GM08714 (cell line): ENCODE results near the gene DNAJB4.

Experiments used
- H3K4me3 ChIP-seq: fragments of 200-500 bp; sonication (Bioruptor generic); 2 replicates; pipeline ENCODE4 v1.5.1; 2014; ENCODE audit warnings: mild to moderate bottlenecking, low read length, inconsistent platforms
- ZNF274 ChIP-seq: IDR thresholded peaks from 2 replicates; pipeline ENCODE4 v1.6.1; 2012; ENCODE audit warnings: mild to moderate bottlenecking, low read depth, low read length

The DNAJB4 gene

DNA sequence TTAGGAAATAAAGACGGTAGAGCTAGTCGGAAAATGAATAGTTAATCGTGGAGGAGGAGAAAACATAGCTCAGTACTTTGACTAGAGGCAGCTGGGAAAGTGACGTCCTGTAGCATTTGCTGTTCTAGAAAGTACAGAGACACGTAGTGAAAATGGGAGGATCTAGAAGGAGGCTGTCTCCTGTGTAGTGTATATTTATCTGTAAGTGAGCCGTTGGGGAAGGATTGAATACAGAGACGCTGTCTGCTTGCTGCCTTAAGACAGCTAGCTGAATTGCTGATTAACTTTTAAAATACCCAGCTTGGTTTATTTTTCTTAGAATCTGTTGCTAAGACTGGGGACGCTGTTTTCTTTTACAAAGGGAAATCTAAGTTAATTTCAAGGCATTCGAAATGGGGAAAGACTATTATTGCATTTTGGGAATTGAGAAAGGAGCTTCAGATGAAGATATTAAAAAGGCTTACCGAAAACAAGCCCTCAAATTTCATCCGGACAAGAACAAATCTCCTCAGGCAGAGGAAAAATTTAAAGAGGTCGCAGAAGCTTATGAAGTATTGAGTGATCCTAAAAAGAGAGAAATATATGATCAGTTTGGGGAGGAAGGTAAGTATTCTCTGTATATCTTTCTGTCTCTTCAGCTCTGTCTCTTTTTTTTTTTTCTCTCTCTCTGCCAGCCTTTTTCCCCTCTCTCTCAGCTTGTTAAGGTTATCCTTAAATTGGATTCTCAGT is at the start of gene DNAJB4:
Gene DNAJB4, plus strand, starts transcription at position 221 of the 729 bp plus-strand sequence. Its CDS starts 172 bp downstream, at position 393.
- no peak for TF ChIP-seq ZNF274
- H3K4me3 ChIP-seq = peak within 1 kb of the TSS; percentile 85

GRCh38 chr1:77955709-77956108 is 49.0 kb upstream of the DNAJB4 start:
- no peak for TF ChIP-seq ZNF274
- H3K4me3 ChIP-seq = no peak overlapping the region

DNA sequence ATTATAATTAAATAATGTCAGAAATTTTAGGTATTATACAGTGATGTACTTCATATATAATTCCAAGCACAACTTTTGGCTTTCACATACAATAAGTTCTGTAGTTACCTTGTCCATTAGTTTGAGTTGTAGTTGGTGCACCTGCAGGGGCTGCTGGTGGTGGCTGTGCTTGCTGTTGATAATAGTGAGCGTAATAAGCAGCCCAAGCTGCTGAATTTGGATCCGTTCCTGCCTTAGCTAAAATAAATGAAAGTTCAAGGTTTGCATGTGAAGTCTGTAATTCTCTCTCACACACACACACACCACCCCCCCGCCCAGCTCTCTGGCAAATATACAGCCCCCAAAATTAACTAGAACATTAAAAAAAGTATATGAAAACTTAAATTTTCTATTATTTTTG is 48.3 kb upstream of the DNAJB4 start:
- no peak overlapping the region for H3K4me3 ChIP-seq
- no peak for TF ChIP-seq ZNF274

DNA sequence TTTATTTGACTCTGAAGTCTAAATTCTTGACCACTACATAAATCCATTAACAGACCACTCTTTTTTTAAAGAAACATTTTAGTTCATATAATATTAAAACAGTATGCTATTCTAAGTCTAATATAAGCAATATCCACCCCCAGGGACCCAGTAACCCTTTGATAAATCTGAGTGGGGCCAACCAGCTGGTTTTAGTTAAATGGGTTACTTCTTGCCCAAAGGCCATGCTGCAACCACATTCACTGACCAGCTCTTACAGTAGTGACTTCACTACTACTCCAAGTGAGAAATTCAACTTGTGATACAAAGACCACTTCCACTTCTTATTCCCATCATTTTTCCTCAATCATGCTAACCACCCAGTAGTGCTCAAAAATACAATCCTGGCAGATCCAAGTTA is 46.3 kb upstream of the DNAJB4 start:
- no peak for TF ChIP-seq ZNF274

GRCh38 chr1:77958850-77959249 is 45.9 kb upstream of the DNAJB4 start:
- TF ChIP-seq ZNF274 = no peak
- no peak overlapping the region for H3K4me3 ChIP-seq

More for the DNA sequence above, 46.3 kb upstream of the DNAJB4 start:
- no peak overlapping the region for H3K4me3 ChIP-seq

DNA sequence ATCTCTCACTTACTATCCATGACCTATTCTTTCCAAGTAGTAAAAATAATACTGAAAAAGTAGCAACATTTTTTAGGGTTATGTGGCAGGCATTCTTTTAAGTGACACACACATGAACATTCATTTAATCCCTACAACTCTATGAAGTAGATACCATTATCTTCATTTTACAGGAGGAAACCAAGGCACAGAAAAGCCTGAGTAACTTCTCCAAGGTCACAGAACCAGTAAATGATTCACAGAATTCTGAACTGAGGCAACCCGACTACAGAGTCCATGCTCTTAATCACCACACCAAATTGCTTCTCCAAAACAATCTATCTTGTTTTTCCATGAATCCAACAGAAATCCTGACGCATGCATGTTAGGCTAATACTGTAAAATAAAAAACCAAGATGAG is 43.3 kb upstream of the DNAJB4 start:
- no peak for TF ChIP-seq ZNF274
- H3K4me3 ChIP-seq = no peak overlapping the region

DNA sequence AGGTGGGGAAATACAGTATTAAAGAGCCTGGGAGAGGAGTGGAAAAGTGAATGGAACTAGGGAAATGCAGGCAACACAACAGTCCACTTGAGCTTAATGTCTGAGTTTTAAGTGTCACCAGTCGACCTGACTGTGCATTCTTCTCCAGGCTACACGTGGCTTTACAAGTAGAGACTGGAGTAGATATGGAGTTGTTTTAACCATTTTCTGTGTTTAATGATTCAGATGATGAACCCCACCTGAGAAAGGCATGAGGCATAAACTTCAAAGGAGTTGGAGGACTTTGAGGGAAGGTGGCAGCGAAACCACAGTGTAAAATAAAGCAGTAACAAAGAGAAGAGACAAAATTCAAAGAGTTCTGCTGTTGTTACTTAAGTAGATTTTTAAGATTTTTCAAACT is 38.4 kb upstream of the DNAJB4 start:
- no peak for TF ChIP-seq ZNF274

GRCh38 chr1:77970192-77970591 is 34.5 kb upstream of the DNAJB4 start:
- no peak for TF ChIP-seq ZNF274
- H3K4me3 ChIP-seq = no peak overlapping the region

More for the DNA sequence above, 38.4 kb upstream of the DNAJB4 start:
- no peak overlapping the region for H3K4me3 ChIP-seq

GRCh38 chr1:77972080-77972479 is 32.7 kb upstream of the DNAJB4 start:
- TF ChIP-seq ZNF274 = no peak
- H3K4me3 ChIP-seq = no peak overlapping the region

GRCh38 chr1:77975386-77975785 is 29.4 kb upstream of the DNAJB4 start:
- peak overlapping the region; percentile 97; the same call in 1 of the 2 replicates for H3K4me3 ChIP-seq
- no peak for TF ChIP-seq ZNF274

- peak overlapping the region; percentile 97; the same call in 1 of the 2 replicates for H3K4me3 ChIP-seq
Measured at GRCh38 chr1:77975907-77976306, 28.8 kb upstream of the DNAJB4 start.

GRCh38 chr1:77976433-77977076 is 28.2 kb upstream of the DNAJB4 start:
- H3K4me3 ChIP-seq = peak overlapping the region; percentile 97

More at GRCh38 chr1:77975907-77976306, 28.8 kb upstream of the DNAJB4 start:
- TF ChIP-seq ZNF274 = no peak

GRCh38 chr1:77977989-77978292 is 26.8 kb upstream of the DNAJB4 start:
- H3K4me3 ChIP-seq = peak overlapping the region; percentile 97
- no peak for TF ChIP-seq ZNF274

More at GRCh38 chr1:77976433-77977076, 28.2 kb upstream of the DNAJB4 start:
- TF ChIP-seq ZNF274 = no peak

DNA sequence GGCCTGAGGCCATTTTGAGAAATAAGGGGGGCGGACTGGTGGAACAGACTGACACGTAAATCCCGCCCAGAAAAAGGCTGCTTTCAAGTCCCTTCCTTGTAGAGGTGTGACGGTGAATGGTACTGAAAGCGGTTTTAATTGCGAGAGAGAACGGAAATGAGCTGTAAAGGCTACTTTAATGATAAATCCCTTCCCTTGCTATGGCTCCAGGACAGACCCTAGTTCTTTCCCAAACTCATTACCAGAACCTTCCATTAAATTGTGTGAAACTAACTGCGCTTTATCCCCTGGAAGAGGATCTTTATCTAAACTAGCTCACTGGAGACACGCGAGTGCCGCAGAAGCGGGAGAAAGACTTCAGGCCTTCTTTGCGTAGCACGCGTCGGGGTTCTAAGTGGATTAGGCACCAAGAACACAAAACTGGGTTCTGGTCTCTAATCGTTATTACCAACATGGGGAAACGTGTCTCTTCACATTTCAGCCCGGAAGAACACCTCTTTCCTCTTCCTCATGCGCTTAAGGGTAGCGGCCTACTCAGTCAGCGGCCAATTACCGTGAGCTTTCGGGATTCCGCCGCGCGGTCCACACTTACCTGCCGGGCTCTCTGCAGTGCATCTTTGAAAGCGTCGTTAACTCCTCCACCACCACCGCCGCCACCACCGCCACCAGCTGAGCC is 26.3 kb upstream of the DNAJB4 start:
- H3K4me3 ChIP-seq = peak overlapping the region; percentile 97
- TF ChIP-seq ZNF274 = no peak
